CD14-positive monocyte (primary cell): ENCODE results near the gene DYNC1H1. TPM values are rescaled to one million over a fixed set of nuclear protein-coding genes. Genes with fewer than 3 reads are reported as not detected.

Experiments
- DNase-seq, 3 donors: peaks; one replicate each; pipeline ENCODE4 v3.0.0-alpha.2; 2011 to 2022
- H2AFZ ChIP-seq: 2 replicates; pipeline ENCODE4 v1.6.0; 2012; ENCODE audit warnings: mild to moderate bottlenecking, low read depth, low read length, inconsistent platforms; ENCODE audit not compliant: insufficient read depth, poor library complexity, severe bottlenecking
- H3K27ac ChIP-seq, 2 donors: 1 replicate in 1 of 2; 2 replicates in 1 of 2; pipeline ENCODE4 v1.5.1; 2012 to 2013; ENCODE audit warnings: low read length in 2 of 2, control low read depth in 1 of 2, inconsistent platforms in 1 of 2, low read depth in 1 of 2, mild to moderate bottlenecking in 1 of 2
- H3K27me3 ChIP-seq, 2 donors: one replicate each; pipeline versions ENCODE4 v1.6.0 to v1.6.1; 2011 to 2013; ENCODE audit warnings: low read length in 2 of 2; ENCODE audit not compliant: control insufficient read depth in 2 of 2, insufficient read depth in 2 of 2
- H3K36me3 ChIP-seq, 2 donors: replicated peaks in 1 of 2; 1 replicate in 1 of 2; 2 replicates in 1 of 2; pipeline versions ENCODE4 v1.5.1 to v1.6.1; 2012 to 2013; ENCODE audit warnings: low read length in 2 of 2, control low read depth in 1 of 2, inconsistent platforms in 1 of 2, mild to moderate bottlenecking in 1 of 2; ENCODE audit not compliant: insufficient read depth in 2 of 2, control insufficient read depth in 1 of 2
- H3K4me1 ChIP-seq, 2 donors: 1 replicate in 1 of 2; 2 replicates in 1 of 2; pipeline versions ENCODE4 v1.5.1 to v1.6.1; 2012 to 2013; ENCODE audit warnings: low read length in 2 of 2, control low read depth in 1 of 2, inconsistent platforms in 1 of 2, mild to moderate bottlenecking in 1 of 2, moderate library complexity in 1 of 2; ENCODE audit not compliant: insufficient read depth in 2 of 2, control insufficient read depth in 1 of 2
- H3K4me2 ChIP-seq: replicated peaks from 2 replicates; pipeline ENCODE3; 2012; ENCODE audit warnings: low read length, moderate library complexity, mild to moderate bottlenecking; ENCODE audit not compliant: poor library complexity, severe bottlenecking; ENCODE audit errors: extremely low read depth
- H3K4me3 ChIP-seq, 3 experiments: fragments of 200-600 bp in 1 of 3; sonication (generic) in 1 of 3; replicated peaks in 1 of 3; 1 replicate in 2 of 3; 2 replicates in 1 of 3; pipeline ENCODE4 v1.5.1; 2011 to 2013; ENCODE audit warnings: low read length in 3 of 3, mild to moderate bottlenecking in 3 of 3, control low read depth in 2 of 3, low read depth in 2 of 3, inconsistent platforms in 1 of 3, moderate library complexity in 1 of 3
- H3K79me2 ChIP-seq: 2 replicates; pipeline ENCODE4 v1.6.0; 2012; ENCODE audit warnings: mild to moderate bottlenecking, control low read depth, inconsistent platforms, low read length, moderate library complexity; ENCODE audit not compliant: insufficient read depth
- H3K9ac ChIP-seq: 2 replicates; pipeline ENCODE4 v1.6.0; 2017; ENCODE audit warnings: low read length, mild to moderate bottlenecking; ENCODE audit not compliant: insufficient read depth, poor library complexity, severe bottlenecking
- H3K9me3 ChIP-seq, 2 donors: replicated peaks in 1 of 2; 1 replicate in 1 of 2; 2 replicates in 1 of 2; pipeline versions ENCODE4 v1.5.1 to v1.6.1; 2012 to 2013; ENCODE audit warnings: low read length in 2 of 2, control low read depth in 1 of 2; ENCODE audit not compliant: control insufficient read depth in 1 of 2, insufficient read depth in 1 of 2
- H4K20me1 ChIP-seq: 2 replicates; pipeline ENCODE4 v1.6.0; 2012; ENCODE audit warnings: mild to moderate bottlenecking, low read length, control low read depth, moderate library complexity; ENCODE audit not compliant: insufficient read depth
- H3K27ac Mint-ChIP-seq, 7 donors: one replicate each; pipeline ENCODE4 v1.8.0; 2020; ENCODE audit warnings: mild to moderate bottlenecking in 7 of 7, mixed read lengths in 7 of 7, moderate library complexity in 6 of 7, inconsistent platforms in 2 of 7
- H3K27me3 Mint-ChIP-seq, 3 donors: one replicate each; pipeline ENCODE4 v1.8.0; 2021 to 2022; ENCODE audit warnings: low read depth in 3 of 3, mild to moderate bottlenecking in 3 of 3, mixed read lengths in 3 of 3, moderate library complexity in 3 of 3, inconsistent platforms in 1 of 3
- H3K36me3 Mint-ChIP-seq, 2 donors: one replicate each; pipeline ENCODE4 v1.8.0; 2020; ENCODE audit warnings: mixed read lengths in 2 of 2, inconsistent platforms in 1 of 2, mild to moderate bottlenecking in 1 of 2
- H3K4me1 Mint-ChIP-seq: one replicate; pipeline ENCODE4 v1.8.0; 2020; ENCODE audit warnings: mild to moderate bottlenecking, mixed read lengths
- H3K4me3 Mint-ChIP-seq, 2 donors: one replicate each; pipeline ENCODE4 v1.8.0; 2020; ENCODE audit warnings: mild to moderate bottlenecking in 2 of 2, mixed read lengths in 2 of 2, moderate library complexity in 1 of 2
- H3K9me3 Mint-ChIP-seq, 7 donors: one replicate each; pipeline ENCODE4 v1.8.0; 2020 to 2022; ENCODE audit warnings: mixed read lengths in 7 of 7, mild to moderate bottlenecking in 6 of 7, moderate library complexity in 6 of 7, inconsistent platforms in 2 of 7
- CTCF ChIP-seq: fragments of 200-600 bp; IDR thresholded peaks from one replicate; pipeline ENCODE4 v1.8.0; 2022; ENCODE audit warnings: antibody characterized with exemption, mild to moderate bottlenecking
- WGBS: methylation state at CpG from one replicate; pipeline ENCODE4 v1.1.5; 2013; ENCODE audit warnings: missing lambda C conversion rate; ENCODE audit not compliant: insufficient coverage; 5-methylcytosine and 5-hydroxymethylcytosine counted together
- intact Hi-C, 2 donors: fragments of 100-400 bp; cut with micrococcal nuclease; formaldehyde crosslinking; loops; one replicate each; pipeline versions ENCODE4 v1.15.0 to v1.15.1; 2023
- polyA plus RNA-seq, 3 donors: library from polyadenylated mRNA; depleted of rRNA in 1 of 3; unstranded in 2 of 3; stranded (reverse) in 1 of 3; fragments of 300-500 nt in 2 of 3; fragments of >200 nt in 1 of 3; fragmentation: Illumina TruSeq in 2 of 3; gene quantifications; 1 replicate in 2 of 3; 2 replicates in 1 of 3; pipeline ENCODE4 v1.2.3, GENCODE V29; 2012 to 2021

Gene DYNC1H1
- polyA plus RNA-seq, 3 donors, result 14.7 to 87.3 (median 23.6) TPM

DNA sequence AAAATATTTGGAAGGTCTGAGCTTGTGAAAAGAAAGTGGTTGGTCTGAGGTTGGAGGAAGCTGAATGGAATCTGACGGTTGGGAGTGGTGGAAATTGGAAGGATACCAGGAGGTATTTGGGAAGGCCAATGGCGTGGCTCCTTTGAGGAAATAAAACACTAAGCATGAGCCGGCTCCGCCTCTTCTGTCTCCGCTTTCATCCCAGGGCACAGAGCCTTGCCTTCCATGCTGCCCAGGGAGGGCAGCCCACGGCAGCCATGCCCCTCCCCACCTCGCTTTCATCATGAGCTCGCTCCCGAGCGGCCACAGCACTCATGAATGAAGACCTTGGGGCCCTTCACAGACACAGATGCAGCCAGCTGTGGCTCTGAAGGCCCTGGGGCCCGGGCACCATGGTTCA is 86.3 kb downstream of the DYNC1H1 start:
- no peak overlapping the region for H3K4me2 ChIP-seq
- 96% methylated on average over 10 of the region's 11 CpGs for WGBS
- H2AFZ ChIP-seq, result no peak overlapping the region
- H4K20me1 ChIP-seq, result peaks cover 4% of the 10 kb centered on the region
- no peak overlapping the region for H3K4me3 Mint-ChIP-seq
- peaks cover 55 to 90% of the 10 kb centered on the region in 2 donors for H3K36me3 Mint-ChIP-seq
- H3K27ac ChIP-seq, result no peak overlapping the region
- H3K27me3 Mint-ChIP-seq, result peaks cover 0 to 3% (median 0%) of the 10 kb centered on the region in 3 donors
- no peaks in the 10 kb centered on the region for H3K9me3 ChIP-seq
- no peaks in the 10 kb centered on the region for H3K9me3 Mint-ChIP-seq
- no peaks in the 10 kb centered on the region for H3K4me1 ChIP-seq
- no peak overlapping the region for H3K4me3 ChIP-seq
- H3K27me3 ChIP-seq, result no peaks in the 10 kb centered on the region
- intact Hi-C loops, result no loop called here
- H3K9ac ChIP-seq, result no peak overlapping the region
- no peaks in the 10 kb centered on the region for H3K79me2 ChIP-seq
- H3K4me1 Mint-ChIP-seq, result no peaks in the 10 kb centered on the region
- TF ChIP-seq CTCF, result no peak
- H3K36me3 ChIP-seq, result peaks cover 55 to 77% of the 10 kb centered on the region in 2 donors
- DNase-seq, result no peak
- H3K27ac Mint-ChIP-seq, result no peak overlapping the region

GRCh38 chr14:102052522-102052921 is 88.1 kb downstream of the DYNC1H1 start:
- H3K9me3 Mint-ChIP-seq, result no peaks in the 10 kb centered on the region
- no peak for TF ChIP-seq CTCF
- no peak for DNase-seq
- peak overlapping the region in 3 of 7 donors; percentile 35 to 50 (median 38) for H3K27ac Mint-ChIP-seq
- H3K4me1 ChIP-seq, result no peaks in the 10 kb centered on the region
- peaks cover 46 to 74% of the 10 kb centered on the region in 2 donors for H3K36me3 Mint-ChIP-seq
- H3K27me3 ChIP-seq, result no peaks in the 10 kb centered on the region
- H3K36me3 ChIP-seq, result peaks cover 47 to 60% of the 10 kb centered on the region in 2 donors
- H3K9ac ChIP-seq, result no peak overlapping the region
- H3K4me1 Mint-ChIP-seq, result no peaks in the 10 kb centered on the region
- no peaks in the 10 kb centered on the region for H3K79me2 ChIP-seq
- no peaks in the 10 kb centered on the region for H3K9me3 ChIP-seq
- WGBS, result 100% methylated on average over 1 of the region's 10 CpGs
- H3K27ac ChIP-seq, result peak overlapping the region in 1 of 2 donors; percentile 31
- no peak overlapping the region for H3K4me2 ChIP-seq
- H4K20me1 ChIP-seq, result peaks cover 4% of the 10 kb centered on the region
- peaks cover 0 to 3% (median 0%) of the 10 kb centered on the region in 3 donors for H3K27me3 Mint-ChIP-seq
- intact Hi-C loops, result no loop called here
- no peak overlapping the region for H2AFZ ChIP-seq
- H3K4me3 Mint-ChIP-seq, result no peak overlapping the region
- no peak overlapping the region for H3K4me3 ChIP-seq
